CD4-positive, CD25-positive, alpha-beta regulatory T cell (primary cell): Measurements from ENCODE around the gene WNK1. TPM values are rescaled to one million over a fixed set of nuclear protein-coding genes. Genes with fewer than 3 reads are reported as not detected.
"Not testable (repeated sequence)": the region's sequence is repeated elsewhere in the genome, so short reads cannot be mapped to it uniquely, and the experiment has no call there.

Experiments
- ATAC-seq, 2 donors: fragments of 150-1000 bp; cut with Tn5 transposase; one replicate each; pipeline ENCODE4 v1.10.0; 2021; ENCODE audit warnings: low read depth in 2 of 2, moderate number of reproducible peaks in 2 of 2, moderate library complexity in 1 of 2
- DNase-seq, 3 donors: peaks; one replicate each; pipeline versions ENCODE4 v3.0.0 to v3.0.0-alpha.2; 2012 to 2022; ENCODE audit warnings: mixed read lengths in 1 of 3
- H3K27ac ChIP-seq: one replicate; pipeline ENCODE4 v1.7.0; 2013; ENCODE audit warnings: mild to moderate bottlenecking, low read length; ENCODE audit not compliant: insufficient read depth, poor library complexity, severe bottlenecking
- H3K27me3 ChIP-seq: one replicate; pipeline ENCODE4 v1.7.0; 2013; ENCODE audit warnings: low read length; ENCODE audit not compliant: control insufficient read depth, insufficient read depth
- H3K36me3 ChIP-seq: one replicate; pipeline ENCODE4 v1.7.0; 2013; ENCODE audit warnings: mild to moderate bottlenecking, low read length, moderate library complexity; ENCODE audit not compliant: control insufficient read depth, insufficient read depth
- H3K4me1 ChIP-seq: 2 replicates; pipeline ENCODE4 v1.7.0; 2013; ENCODE audit warnings: mild to moderate bottlenecking, low read length; ENCODE audit not compliant: insufficient read depth, control insufficient read depth, poor library complexity, severe bottlenecking
- H3K4me3 ChIP-seq: one replicate; pipeline ENCODE4 v1.7.0; 2013; ENCODE audit warnings: low read depth, mild to moderate bottlenecking, low read length, moderate library complexity
- H3K9me3 ChIP-seq, 2 experiments: 1 replicate in 1 of 2; 2 replicates in 1 of 2; pipeline ENCODE4 v1.7.0; 2013; ENCODE audit warnings: low read length in 2 of 2, mild to moderate bottlenecking in 1 of 2, moderate library complexity in 1 of 2; ENCODE audit not compliant: control insufficient read depth in 2 of 2
- H3K27ac Mint-ChIP-seq, 3 donors: one replicate each; pipeline ENCODE4 v1.8.0; 2020 to 2022; ENCODE audit warnings: mild to moderate bottlenecking in 3 of 3, mixed read lengths in 3 of 3, moderate library complexity in 2 of 3
- H3K27me3 Mint-ChIP-seq: one replicate; pipeline ENCODE4 v1.8.0; 2022; ENCODE audit warnings: mild to moderate bottlenecking, mixed read lengths
- H3K36me3 Mint-ChIP-seq: one replicate; pipeline ENCODE4 v1.8.0; 2020; ENCODE audit warnings: mixed read lengths
- H3K4me1 Mint-ChIP-seq, 4 donors: one replicate each; pipeline ENCODE4 v1.8.0; 2020 to 2022; ENCODE audit warnings: mixed read lengths in 4 of 4, mild to moderate bottlenecking in 1 of 4
- H3K4me3 Mint-ChIP-seq, 4 donors: one replicate each; pipeline ENCODE4 v1.8.0; 2020 to 2022; ENCODE audit warnings: mild to moderate bottlenecking in 4 of 4, mixed read lengths in 4 of 4, moderate library complexity in 3 of 4
- H3K9me3 Mint-ChIP-seq, 7 donors: one replicate each; pipeline ENCODE4 v1.8.0; 2020 to 2022; ENCODE audit warnings: mixed read lengths in 7 of 7, mild to moderate bottlenecking in 3 of 7, moderate library complexity in 2 of 7
- polyA plus RNA-seq, 4 donors: library from polyadenylated mRNA; unstranded; fragments of 300-500 nt; fragmentation: Illumina TruSeq; gene quantifications; one replicate each; pipeline ENCODE4 v1.2.3, GENCODE V29; 2021
- total RNA-seq: library from RNA; stranded (reverse); gene quantifications from one replicate; pipeline ENCODE4 v1.2.3, GENCODE V29; 2022

WNK1 gene
- total RNA-seq: 360 TPM
- 10 to 100 TPM; 22.1 to 34.6 (median 28.1) TPM for polyA plus RNA-seq

DNA sequence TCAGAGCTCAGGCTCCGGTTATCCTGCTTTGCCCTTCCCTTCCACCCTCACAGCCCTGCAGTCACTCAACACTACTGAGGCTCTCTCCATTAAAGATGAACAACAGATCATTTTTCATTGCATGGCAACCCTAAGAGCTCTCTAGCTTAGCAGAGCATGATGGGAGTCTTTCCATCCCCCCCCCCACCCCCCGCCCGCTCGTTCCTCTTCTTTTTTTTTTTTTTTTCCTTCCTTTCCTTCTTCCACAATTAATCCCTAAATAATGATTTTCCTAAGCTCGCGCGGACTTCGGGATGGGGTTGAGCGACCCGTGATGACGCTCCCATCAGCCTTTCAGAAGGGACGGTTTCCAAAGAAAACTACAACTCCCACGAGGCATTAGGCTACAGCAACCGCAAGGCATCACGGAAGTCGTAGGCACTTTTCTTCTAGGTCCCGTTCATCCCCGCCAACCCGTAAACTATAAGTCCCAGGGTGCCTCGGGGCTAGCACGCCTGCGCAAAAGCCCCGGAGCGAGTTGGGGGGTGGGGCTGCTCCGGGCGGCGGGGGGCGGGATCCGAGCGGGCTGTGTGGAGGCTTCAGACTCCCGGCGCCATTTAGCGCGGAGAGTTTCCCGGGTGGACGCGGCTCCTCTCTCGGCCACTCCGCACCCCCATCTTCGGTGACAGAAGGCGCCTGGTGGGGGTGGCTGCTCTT, at the start of gene WNK1:
WNK1 (plus strand) TSS at position 581 of the 696 bp plus-strand sequence. CDS start 987 bp downstream, outside the sequence.
- ATAC-seq: peak; percentile 74 to 76
- Mint-ChIP-seq H3K9me3 (no peaks in the 10 kb centered on the region), H3K27me3 (no peaks in the 10 kb centered on the region), H3K4me1 (peaks cover 14 to 29% (median 17%) of the 10 kb centered on the region in 4 donors), H3K4me3 (peak within 1 kb of the TSS; percentile 96 to 99 (median 97)), H3K36me3 (no peaks in the 10 kb centered on the region), H3K27ac (peak within 1 kb of the TSS; percentile 94 to 96 (median 96))
- peak; percentile 96 to 98 (median 97) for DNase-seq
- Histone ChIP-seq H3K27ac (peak within 1 kb of the TSS; percentile 95), H3K36me3 (no peaks in the 10 kb centered on the region), H3K4me3 (peak within 1 kb of the TSS; percentile 95), H3K27me3 (no peaks in the 10 kb centered on the region), H3K4me1 (peaks cover 36% of the 10 kb centered on the region), H3K9me3 (no peaks in the 10 kb centered on the region)

DNA sequence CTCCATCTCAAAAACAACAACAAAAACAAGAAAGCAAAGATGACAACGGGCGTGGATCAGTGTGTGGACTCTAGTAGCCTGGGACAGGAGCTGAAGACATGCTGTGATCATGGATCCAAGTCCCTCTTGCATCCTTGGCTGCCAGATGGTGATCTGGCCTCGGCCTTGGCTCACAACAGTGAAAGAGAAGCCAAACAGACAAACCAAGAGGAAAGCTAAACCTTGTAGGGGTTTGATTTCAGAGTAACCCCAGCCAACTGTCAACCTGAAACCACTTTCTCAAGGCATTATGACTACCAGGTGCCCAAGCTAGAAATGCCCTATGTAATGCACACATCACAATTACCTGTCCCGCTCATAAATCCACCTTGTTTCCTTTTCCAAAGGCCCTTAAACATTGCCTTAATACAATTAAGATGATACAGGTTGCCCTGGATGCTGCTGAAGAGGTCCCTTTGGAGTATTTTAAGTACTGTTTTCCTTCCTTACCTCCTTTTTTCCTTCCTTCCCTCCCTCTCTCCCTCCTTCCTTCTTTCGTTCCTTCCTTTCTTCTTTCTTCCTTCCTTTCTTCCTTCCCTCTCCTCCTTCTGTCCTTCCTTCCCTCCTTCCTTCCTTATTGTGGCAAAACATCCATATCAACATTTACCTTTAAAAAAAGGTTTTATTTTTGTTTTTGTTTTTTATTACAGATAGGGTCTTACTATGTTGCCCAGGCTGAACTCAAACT, 47.7 kb upstream of the WNK1 start:
- H3K4me1 ChIP-seq: no peaks in the 10 kb centered on the region
- no peaks in the 10 kb centered on the region for H3K27me3 ChIP-seq
- H3K27ac ChIP-seq: no peak overlapping the region
- no peaks in the 10 kb centered on the region for H3K36me3 Mint-ChIP-seq
- no peaks in the 10 kb centered on the region for H3K36me3 ChIP-seq
- H3K4me1 Mint-ChIP-seq: peaks cover 0 to 10% (median 3%) of the 10 kb centered on the region in 4 donors
- H3K4me3 Mint-ChIP-seq: no peak overlapping the region
- no peaks in the 10 kb centered on the region for H3K27me3 Mint-ChIP-seq
- ATAC-seq: no peak
- no peak overlapping the region for H3K4me3 ChIP-seq
- no peak for DNase-seq
- H3K9me3 ChIP-seq: no peaks in the 10 kb centered on the region
- H3K27ac Mint-ChIP-seq: no peak overlapping the region
- H3K9me3 Mint-ChIP-seq: peaks cover 0 to 6% (median 0%) of the 10 kb centered on the region in 7 donors

DNA sequence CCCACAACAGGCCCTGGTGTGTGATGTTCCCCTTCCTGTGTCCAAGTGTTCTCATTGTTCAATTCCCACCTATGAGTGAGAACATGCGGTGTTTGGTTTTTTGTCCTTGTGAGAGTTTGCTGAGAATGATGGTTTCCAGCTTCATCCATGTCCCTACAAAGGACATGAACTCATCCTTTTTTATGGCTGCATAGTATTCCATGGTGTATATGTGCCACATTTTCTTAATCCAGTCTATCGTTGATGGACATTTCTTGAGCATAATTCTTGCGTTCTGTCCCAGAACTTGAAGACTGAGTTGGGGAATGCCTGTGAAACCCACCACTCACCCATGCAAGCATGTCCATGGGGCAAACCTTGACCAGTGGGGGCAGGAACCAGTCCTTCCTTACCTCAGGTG, 44.3 kb upstream of the WNK1 start:
- not testable (repeated sequence) for ATAC-seq, H3K4me1 ChIP-seq, H3K36me3 ChIP-seq, H3K9me3 Mint-ChIP-seq, DNase-seq, H3K27me3 Mint-ChIP-seq, H3K27ac ChIP-seq, H3K4me1 Mint-ChIP-seq, H3K4me3 Mint-ChIP-seq, H3K36me3 Mint-ChIP-seq, H3K4me3 ChIP-seq, H3K27me3 ChIP-seq, H3K27ac Mint-ChIP-seq, H3K9me3 ChIP-seq

GRCh38 chr12:709455-710020, 42.8 kb upstream of the WNK1 start:
- H3K27me3 Mint-ChIP-seq: no peaks in the 10 kb centered on the region
- Histone ChIP-seq H3K4me1 (no peaks in the 10 kb centered on the region), H3K27ac (no peak overlapping the region), H3K9me3 (no peaks in the 10 kb centered on the region), H3K36me3 (no peaks in the 10 kb centered on the region), H3K27me3 (no peaks in the 10 kb centered on the region), H3K4me3 (no peak overlapping the region)
- DNase-seq: no peak
- H3K36me3 Mint-ChIP-seq: no peaks in the 10 kb centered on the region
- peaks cover 0 to 2% (median 0%) of the 10 kb centered on the region in 7 donors for H3K9me3 Mint-ChIP-seq
- H3K4me3 Mint-ChIP-seq: no peak overlapping the region
- peak overlapping the region in 1 of 3 donors; percentile 78 for H3K27ac Mint-ChIP-seq
- H3K4me1 Mint-ChIP-seq: peaks cover 5 to 13% (median 6%) of the 10 kb centered on the region in 4 donors
- ATAC-seq: no peak

- no peaks in the 10 kb centered on the region for H3K36me3 ChIP-seq
- no peak overlapping the region for H3K4me3 ChIP-seq
- Mint-ChIP-seq H3K36me3 (no peaks in the 10 kb centered on the region), H3K4me3 (no peak overlapping the region), H3K27ac (no peak overlapping the region), H3K27me3 (no peaks in the 10 kb centered on the region), H3K4me1 (peaks cover 5 to 23% (median 11%) of the 10 kb centered on the region in 4 donors), H3K9me3 (no peaks in the 10 kb centered on the region)
- no peaks in the 10 kb centered on the region for H3K4me1 ChIP-seq
- H3K9me3 ChIP-seq: no peaks in the 10 kb centered on the region
- ATAC-seq (no peak), DNase-seq (no peak)
- no peak overlapping the region for H3K27ac ChIP-seq
- no peaks in the 10 kb centered on the region for H3K27me3 ChIP-seq
These were observed 40.1 kb upstream of the WNK1 start for GRCh38 chr12:712172-712863.

- no peak for ATAC-seq
- peaks cover 5 to 25% (median 11%) of the 10 kb centered on the region in 4 donors for H3K4me1 Mint-ChIP-seq
- no peak overlapping the region for H3K27ac ChIP-seq
- no peaks in the 10 kb centered on the region for H3K9me3 Mint-ChIP-seq
- H3K4me3 Mint-ChIP-seq: no peak overlapping the region
- H3K36me3 Mint-ChIP-seq: no peaks in the 10 kb centered on the region
- H3K27ac Mint-ChIP-seq: peak overlapping the region in 2 of 3 donors; percentile 44 to 66
- no peaks in the 10 kb centered on the region for H3K27me3 ChIP-seq
- H3K9me3 ChIP-seq: no peaks in the 10 kb centered on the region
- no peaks in the 10 kb centered on the region for H3K27me3 Mint-ChIP-seq
- no peaks in the 10 kb centered on the region for H3K36me3 ChIP-seq
- DNase-seq: no peak
- no peaks in the 10 kb centered on the region for H3K4me1 ChIP-seq
- H3K4me3 ChIP-seq: no peak overlapping the region
These were observed 39.0 kb upstream of the WNK1 start for GRCh38 chr12:713281-713875.

DNA sequence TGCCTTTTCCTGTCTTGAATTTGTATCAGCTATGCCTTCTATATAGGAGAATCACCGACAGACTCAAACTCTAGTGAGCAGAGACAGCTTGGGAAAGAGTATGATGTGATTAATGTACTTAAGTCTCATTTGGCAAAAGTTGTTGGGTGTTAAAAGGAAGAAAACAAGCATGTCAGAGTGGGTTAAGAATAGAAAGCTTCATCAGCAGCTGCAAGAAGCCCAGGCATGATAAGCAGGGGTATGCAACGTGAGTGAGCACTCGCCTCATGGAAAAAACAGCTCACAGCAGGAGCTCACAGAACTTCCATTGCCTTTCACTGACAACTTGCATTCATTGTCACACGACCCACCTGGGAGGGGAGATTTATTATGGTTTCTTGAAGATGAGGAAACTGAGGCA, 35.9 kb upstream of the WNK1 start:
- Mint-ChIP-seq H3K4me3 (peak overlapping the region in 1 of 4 donors; percentile 21), H3K27me3 (no peaks in the 10 kb centered on the region), H3K27ac (peak overlapping the region in 1 of 3 donors; percentile 50), H3K4me1 (peaks cover 14 to 38% (median 29%) of the 10 kb centered on the region in 4 donors), H3K36me3 (no peaks in the 10 kb centered on the region), H3K9me3 (no peaks in the 10 kb centered on the region)
- no peak overlapping the region for H3K4me3 ChIP-seq
- H3K27me3 ChIP-seq: no peaks in the 10 kb centered on the region
- H3K9me3 ChIP-seq: no peaks in the 10 kb centered on the region
- H3K36me3 ChIP-seq: no peaks in the 10 kb centered on the region
- peaks cover 17% of the 10 kb centered on the region for H3K4me1 ChIP-seq
- no peak for ATAC-seq
- DNase-seq: no peak
- no peak overlapping the region for H3K27ac ChIP-seq
